T47D (cell line): ENCODE results near the gene ZNF554.
A peak's percentile ranks its signal among the peaks of the same experiment; 100 is the strongest.
"Not testable (repeated sequence)": the region's sequence is repeated elsewhere in the genome, so short reads cannot be mapped to it uniquely, and the experiment has no call there.

Experiments
- DNase-seq, 2 experiments: peaks; one replicate each; pipeline versions ENCODE4 v3.0.0 to v3.0.0-alpha.2; 2011 to 2012; ENCODE audit warnings: low read depth in 1 of 2, low spot score in 1 of 2
- JUND ChIP-seq: IDR thresholded peaks from 2 replicates; pipeline ENCODE4 v1.6.1; 2012; ENCODE audit warnings: low read depth
- in situ Hi-C: cut with HindIII; loops from 2 replicates; pipeline ENCODE4 v1.10.0; 2016; ENCODE audit warnings: low sequenced_read_pairs, low pct_unique_long_range_greater_than_20kb

ZNF554 gene

DNA sequence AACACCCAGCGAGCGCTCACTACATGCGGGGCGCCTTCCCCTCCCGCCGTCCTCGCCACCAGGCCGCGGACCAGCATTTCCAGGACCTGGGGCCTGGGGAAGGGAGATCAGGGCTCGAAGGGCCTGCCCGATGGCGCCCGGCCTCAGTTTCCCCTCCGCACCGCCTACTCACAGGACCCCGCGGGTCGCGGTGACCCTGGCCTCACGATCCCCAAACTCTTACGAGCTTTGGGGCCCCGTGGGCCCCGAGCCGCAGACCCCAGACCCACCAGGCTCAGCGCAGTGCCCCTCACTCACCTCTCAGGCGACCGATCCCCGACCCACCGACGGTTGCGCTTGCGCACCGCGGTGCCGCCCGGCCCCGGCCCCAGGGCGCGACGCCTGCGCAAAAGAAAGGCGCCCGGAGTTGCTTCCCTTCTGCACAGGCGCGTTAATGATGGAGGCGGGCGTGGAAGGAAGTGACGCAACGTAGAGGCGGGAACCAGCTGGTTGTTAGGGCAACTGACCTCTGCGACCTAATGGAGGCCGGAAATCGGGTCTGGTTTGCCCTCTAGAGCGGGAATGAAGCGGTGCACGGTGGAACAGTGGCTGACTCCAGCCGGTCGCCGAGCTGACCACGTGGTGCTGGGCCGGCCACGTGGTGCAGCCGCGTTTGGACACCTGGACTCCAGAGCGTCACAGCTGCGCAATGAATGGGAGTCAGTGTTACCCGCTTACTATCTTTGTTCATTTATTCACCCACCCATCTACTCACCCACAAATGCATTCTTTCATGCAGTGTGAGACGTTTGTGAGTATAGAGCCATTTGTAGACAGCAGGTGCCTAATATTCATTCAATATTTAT is 36.5 kb upstream of the ZNF554 start, which contains the start of gene SGTA:
SGTA (minus strand) TSS at position 338 of the 845 bp plus-strand sequence. CDS start 14,205 bp downstream, outside the sequence.
- in situ Hi-C loops, result no loop called here
- peak; percentile 92 to 99 for DNase-seq
- TF ChIP-seq JUND, result no peak

DNA sequence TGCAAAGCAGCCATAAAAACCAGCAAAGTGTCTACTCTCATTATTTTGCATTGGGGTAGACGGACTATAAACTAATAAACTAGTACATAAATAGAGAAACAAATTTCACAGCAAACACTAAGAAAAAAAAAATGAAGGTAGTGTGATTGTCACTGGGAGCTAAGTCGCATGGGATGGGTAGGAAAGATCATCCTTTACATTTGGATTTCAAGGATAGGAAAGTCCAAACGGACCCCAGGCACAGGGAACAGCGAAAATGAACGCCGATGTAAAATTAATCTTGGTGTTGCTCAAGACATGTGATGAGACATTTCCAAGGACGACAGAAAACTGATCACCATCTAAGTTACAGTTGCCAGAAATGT is 35.9 kb upstream of the ZNF554 start:
- no peak for TF ChIP-seq JUND

DNA sequence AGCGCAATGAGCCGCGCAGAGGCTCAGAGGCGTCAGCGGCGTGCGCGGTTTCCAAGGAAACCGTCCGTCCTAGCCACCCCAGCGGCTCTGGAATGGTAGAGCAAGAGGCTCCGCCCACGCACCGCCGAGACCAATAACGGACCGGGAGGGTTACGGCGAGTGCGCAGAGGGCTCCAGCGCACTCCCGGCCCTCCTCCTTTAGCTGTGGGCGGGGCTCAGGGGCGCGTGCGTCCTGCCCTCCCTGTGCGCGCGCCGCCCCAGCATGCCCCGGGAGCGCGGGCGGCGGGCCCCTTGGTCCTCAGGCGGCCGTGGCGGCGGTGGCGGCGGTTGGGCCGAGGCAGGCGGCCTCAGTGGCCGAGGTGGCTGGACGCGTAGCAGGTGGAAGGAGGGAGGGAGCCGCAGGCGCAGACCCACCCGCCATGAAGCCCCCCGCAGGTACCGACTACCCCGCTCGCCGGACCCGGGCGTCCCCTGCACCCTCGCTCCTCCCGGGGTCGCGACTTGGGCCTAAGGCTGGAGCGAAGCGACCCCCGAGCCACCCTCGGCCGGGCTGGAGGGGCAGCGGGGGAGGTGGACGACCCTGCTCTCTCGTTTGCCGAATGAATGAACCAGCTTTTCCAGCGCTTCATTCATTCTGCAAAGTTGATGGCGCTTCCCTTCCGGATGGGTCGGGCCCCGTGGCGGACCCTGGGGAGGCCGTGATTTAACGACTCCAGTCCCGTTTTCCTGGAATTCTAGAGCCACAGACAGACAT is 34.2 kb upstream of the ZNF554 start, which contains the start of gene THOP1:
THOP1 (plus strand) TSS at position 260 of the 754 bp plus-strand sequence; CDS start at position 420, 160 bp downstream.
- peak; percentile 91 to 98 for DNase-seq
- in situ Hi-C loops, result no loop called here
- TF ChIP-seq JUND, result no peak

More for the DNA sequence above, 35.9 kb upstream of the ZNF554 start:
- in situ Hi-C loops, result no loop called here
- DNase-seq, result no peak

DNA sequence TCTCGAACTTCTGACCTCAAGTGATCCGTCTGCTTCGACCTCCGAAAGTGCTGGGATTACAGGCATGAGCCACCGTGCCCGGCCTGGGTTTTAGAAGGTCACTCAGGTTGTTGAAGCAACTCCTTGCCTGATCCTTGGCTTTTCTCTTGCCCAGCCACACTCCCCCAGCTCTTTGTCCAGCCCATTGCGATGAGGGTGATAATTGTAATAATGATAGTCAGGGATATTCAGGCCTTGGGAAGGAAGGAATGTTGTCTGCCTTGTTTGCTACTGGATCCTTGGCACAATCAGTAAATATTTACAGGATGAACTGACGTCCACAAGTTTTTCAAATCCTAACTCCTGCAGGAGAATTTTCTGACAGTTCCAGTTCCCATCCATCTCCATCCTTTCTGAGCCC is 32.6 kb upstream of the ZNF554 start:
- TF ChIP-seq JUND, result no peak
- DNase-seq, result peak; percentile 28 to 84
- in situ Hi-C loops, result no loop called here

DNA sequence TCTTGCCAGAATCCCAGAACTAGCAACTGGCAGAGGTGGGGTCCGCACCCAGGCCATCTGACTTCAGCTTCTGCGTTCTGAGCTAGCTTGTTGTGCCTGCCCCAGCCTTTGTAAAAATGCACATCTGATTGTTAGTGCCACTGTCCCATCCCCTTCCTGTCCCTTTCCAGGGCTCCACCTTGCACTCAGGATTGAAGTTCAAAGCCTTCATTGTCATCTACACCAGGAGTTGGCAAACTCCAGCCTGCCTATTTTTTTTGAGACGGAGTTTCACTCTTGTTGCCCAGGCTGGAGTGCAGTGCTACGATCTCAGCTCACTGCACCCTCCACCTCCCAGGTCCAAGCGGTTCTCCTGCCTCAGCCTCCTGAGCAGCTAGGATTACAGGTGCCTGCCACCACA is 31.4 kb upstream of the ZNF554 start:
- no peak for TF ChIP-seq JUND
- no peak for DNase-seq
- in situ Hi-C loops, result no loop called here

DNA sequence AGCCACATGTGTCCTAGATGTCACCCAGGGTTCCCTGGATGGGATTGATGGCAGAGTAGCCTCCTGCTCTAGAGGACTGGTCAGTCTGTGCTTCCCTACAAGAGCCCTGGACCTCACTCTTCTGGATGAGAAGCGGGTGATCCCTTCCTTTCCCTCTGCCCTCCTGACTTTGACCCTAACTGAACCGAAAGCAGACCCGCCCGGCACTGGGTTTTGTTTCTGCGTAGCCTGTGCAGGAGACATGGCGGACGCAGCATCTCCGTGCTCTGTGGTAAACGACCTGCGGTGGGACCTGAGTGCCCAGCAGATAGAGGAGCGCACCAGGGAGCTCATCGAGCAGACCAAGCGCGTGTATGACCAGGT is 29.5 kb upstream of the ZNF554 start:
- DNase-seq, result no peak
- in situ Hi-C loops, result no loop called here
- TF ChIP-seq JUND, result no peak

DNA sequence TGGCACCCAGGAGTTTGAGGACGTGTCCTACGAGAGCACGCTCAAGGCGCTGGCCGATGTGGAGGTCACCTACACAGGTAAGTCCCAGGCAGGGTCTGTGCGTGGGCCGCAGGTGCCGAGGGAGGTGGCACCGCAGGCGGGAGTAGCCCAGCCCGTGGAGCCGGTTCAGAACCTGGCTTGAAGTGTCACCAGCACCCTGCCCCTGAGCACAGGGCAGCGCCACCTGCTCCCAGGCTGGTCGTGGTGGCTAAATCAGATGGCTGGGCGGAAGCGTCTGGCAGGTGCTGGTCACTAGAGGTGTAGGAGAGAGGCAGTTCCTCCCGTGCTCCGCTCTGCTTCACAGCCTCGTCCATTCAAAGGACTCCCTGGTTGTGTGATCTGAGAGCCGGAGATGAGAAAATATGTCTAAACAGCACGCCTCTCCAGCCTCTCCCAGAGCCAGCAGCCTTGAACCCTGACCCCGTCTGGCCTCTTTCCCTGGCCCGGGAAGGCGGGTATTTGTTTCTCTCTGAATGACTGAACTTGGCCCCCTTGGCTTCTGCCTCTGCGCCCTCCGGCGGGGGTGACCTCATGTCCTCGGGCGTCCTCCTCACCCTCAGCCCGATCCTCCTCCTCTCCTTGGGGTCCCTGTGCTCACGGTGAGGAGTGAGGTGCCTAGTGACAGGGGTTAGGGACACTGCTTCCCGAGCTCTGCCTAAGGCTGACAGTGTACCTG is 29.0 kb upstream of the ZNF554 start:
- no peak for DNase-seq
- in situ Hi-C loops, result no loop called here
- TF ChIP-seq JUND, result no peak

DNA sequence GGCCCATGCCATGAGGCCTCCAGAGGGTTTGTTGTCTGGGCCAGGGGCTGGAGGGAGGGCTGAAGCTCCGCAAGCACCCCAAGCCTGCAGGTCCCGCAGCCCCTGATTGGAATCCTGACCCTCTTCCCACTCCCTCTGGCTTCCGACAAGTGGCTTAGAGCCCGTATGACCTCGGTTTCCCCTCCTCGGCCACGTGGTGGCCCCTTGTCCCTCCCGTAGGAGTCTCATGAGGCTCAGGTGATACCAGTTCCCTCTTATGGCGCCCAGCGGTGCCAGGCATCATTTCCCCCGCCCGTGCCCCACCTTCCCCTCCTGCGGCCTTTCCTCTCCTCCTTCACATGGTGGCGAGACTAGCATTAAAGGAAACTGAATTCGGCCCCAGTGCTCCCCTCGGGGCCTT is 28.2 kb upstream of the ZNF554 start:
- no peak for DNase-seq
- TF ChIP-seq JUND, result no peak
- in situ Hi-C loops, result no loop called here

DNA sequence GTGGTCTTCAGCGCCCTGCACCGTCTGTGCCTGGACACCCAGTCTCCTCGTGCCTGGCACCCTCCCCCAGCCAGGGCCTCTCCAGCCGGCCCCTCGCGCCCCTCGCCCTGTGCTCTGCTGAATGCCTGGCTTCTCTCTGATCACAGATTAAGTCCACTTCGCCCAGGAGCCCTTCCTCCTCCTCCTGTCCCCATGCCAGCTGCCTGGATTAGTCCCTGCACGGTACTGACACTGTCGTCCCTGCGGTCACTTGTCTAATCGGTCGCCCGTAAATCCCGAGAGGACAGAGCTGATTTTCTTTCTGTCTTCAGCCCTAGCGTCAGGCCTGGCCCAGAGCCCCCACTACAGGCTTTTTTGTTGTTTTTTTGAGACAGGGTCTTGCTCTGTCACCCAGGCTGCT is 27.8 kb upstream of the ZNF554 start:
- no peak for TF ChIP-seq JUND
- in situ Hi-C loops, result no loop called here
- DNase-seq, result no peak

DNA sequence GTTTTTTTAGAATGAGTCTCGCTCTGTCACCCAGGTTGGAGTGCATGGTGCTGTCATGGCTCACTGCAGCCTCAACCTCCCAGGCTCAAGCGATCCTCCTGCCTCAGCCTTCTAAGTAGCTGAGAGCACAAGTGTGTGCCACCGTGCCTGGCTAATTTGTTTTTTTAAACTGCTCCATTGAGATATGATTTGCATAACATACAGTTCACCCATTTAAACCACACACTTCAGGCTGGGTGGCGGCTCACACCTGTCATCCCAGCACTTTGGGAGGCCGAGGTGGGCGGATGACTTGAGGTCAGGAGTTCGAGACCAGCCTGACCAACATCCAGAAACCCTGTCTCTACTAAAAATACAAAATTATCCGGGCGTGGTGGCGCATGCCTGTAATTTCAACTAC is 27.0 kb upstream of the ZNF554 start:
- in situ Hi-C loops, DNase-seq: not testable (repeated sequence)

DNA sequence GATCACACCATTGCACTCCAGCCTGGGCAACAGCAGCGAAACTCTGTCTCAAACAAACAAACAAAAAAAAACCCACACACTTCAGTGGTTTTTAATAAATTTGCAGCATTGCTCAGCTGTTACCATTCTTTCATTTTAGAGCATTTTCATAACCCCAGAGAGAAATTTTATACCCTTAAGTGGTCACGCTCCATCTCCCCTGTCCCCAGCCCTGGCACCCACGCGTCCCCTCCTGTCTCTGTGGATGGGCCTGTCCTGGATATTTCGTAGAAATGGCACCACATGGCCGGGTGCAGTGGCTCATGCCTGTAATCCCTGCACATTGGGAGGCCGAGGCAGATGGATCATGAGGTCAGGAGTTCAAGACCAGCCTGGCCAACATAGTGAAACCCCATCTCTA is 26.5 kb upstream of the ZNF554 start:
- TF ChIP-seq JUND, result no peak
- in situ Hi-C loops, result no loop called here
- no peak for DNase-seq

DNA sequence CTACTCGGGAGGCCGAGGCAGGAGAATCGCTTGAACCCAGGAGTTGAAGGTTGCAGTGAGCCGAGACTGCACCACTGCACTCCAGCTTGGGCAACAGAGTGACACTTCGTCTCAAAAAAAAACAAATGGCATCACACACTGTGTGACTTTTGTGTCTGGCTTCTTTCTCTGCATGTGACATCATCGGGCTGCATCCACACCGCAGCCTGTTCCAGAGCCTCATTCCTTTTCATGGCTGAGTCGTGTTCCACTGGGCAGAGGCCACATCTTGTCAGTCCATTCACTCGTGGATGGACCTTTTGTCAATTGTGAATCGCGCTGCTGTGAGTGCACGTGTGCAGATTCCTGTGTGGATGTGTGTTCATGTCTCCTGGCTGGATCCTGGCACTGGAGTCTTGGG is 26.1 kb upstream of the ZNF554 start:
- DNase-seq, result no peak
- in situ Hi-C loops, result no loop called here
- TF ChIP-seq JUND, result no peak
